ENCODE results near the gene SDCBP2.

Gene SDCBP2

DNA sequence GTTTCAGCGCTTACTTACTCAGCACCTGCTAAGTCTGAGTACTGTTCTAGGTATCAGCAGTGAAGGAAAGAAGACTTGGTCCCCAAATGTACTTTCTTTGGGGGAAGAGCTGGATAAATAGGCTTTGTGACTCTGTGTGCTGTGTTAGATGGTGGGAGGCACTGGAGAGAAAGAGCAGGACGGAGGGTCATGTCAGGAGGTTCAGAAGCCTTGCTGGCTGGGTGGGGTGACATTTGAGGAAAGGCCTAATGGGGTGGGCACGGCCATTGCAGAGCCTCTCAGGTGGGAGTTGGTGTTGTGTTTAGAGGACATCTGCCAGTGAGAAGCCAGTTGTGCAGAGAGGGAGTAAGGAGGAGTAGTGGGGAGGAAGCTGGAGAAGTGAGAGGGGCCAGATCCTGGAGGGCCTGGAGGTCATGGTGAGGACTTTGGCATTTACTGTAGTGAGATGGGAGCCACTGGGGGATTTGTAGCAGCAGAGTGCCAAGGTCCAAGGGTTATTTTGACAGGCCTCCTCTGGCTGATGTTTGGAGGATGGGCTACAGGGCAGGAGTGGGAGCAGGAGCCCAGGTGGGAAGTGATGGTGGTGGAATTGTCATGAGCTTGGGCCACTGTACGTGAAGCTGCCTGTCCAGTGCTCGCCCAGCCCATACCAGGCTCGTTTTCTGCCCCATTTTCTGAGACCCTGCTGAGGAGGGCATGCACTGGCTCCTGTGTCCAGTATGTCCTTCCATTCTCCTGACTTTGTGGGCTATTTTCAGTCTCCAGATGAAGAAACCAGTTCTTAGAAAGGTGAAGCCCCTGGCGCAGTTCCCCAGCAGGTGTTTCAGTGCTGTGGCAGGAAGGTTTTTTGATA, 886 bp downstream of the SDCBP2 start:
- no peak for DNase-seq

DNA sequence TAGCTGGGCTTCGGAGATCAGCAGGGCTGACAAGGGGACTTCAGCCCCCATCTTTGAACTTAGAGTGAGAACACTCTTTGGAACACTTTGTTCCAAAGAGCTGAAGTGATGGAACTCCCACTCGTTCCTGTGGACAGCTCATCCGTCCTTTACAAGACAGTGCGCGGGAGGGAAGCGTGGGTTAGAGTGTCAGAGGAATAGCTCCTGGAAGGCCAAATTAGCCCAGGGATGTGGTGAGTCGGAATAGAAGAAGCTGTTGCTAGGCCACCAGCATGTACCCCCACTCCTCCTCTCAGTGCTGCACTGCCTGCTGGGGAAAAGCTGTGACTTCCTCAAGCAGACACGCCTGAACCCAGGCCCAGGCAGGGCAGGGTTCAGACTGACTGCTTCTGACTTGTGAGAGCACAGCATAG, 1.7 kb downstream of the SDCBP2 start:
- DNase-seq: no peak

DNA sequence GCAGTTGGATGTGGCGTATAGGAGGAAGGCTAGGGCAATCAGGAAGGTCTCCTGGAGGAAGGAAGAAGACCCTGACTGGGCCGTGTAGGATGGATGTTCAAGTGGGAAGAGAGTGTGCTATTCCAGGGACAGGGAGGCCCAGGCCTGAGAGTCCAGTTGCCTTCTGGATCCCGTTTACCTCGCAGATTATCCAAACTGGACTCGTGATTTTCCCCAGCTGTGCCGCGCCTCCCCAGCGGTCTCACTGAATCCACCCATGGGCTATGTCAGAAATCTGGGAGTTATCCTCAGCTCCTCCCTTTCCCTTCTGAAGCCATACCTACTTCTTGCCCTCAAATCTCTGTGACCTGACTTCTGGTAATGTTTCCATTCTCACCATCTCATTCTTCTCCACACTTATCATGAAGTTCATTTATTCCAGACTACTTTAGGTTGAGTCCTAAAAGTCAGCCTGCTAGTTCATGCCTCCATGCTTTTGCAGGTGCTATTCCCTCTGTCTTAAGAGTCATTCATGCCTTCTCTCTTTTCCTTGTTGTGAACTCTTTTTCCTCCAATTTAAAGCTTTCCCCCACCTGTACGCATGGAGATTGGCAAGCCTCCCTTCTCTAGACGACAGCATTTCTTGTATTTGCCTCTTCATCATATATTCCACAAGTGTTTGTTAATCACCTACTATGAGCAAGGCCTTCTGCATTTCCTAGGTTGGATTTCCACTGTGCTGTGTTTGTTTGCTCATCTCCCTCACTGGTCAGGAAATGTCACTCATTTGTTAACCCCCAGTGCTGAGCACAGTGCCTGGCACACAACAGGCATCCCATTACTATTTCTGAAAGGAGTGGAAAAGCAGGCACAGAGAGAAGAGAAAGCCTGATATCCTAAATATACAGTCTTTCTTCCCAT, 2.7 kb downstream of the SDCBP2 start:
- no peak for DNase-seq

DNA sequence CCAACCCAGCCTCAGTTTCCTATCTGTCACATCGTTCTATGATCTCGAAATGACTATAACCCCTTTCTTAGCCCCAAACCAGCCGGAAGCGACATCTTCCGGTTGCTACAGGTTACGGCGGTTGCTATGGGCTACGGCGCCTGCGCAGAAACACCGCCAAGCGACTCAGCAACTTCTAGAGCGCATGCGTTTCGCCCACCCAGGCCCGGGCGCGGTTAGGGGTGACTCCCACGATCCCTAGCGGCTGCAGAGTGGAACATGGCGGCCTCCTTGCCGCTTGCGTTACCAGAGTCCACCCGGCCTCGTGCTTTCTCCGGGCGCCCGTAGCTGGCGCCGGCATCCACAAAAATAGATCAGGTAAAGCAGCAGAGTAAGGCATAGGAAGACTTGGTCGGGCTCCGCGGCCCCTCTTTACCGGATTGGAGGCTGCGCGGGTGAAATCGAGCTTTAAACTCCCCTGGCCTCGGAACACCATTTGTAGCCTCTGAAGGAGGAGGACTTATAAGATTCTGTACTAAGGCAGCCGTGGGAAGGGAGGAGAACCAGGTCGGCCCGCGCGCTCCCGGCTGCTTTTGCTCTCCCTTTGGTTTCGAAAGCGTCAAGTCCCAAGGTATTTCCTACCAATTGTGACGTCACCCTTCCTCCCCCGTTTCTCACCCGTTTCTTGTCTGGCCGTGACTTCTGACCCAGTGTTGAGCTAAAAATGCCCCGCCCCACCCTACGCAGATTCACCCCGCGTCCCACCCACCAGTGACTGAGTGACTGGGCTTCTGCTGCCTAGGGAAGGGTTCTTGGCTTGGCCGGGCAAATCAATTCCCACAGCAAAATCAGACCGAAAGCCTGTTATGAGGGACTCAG, 3.5 kb downstream of the SDCBP2 start:
- peak; percentile 98 for DNase-seq

DNA sequence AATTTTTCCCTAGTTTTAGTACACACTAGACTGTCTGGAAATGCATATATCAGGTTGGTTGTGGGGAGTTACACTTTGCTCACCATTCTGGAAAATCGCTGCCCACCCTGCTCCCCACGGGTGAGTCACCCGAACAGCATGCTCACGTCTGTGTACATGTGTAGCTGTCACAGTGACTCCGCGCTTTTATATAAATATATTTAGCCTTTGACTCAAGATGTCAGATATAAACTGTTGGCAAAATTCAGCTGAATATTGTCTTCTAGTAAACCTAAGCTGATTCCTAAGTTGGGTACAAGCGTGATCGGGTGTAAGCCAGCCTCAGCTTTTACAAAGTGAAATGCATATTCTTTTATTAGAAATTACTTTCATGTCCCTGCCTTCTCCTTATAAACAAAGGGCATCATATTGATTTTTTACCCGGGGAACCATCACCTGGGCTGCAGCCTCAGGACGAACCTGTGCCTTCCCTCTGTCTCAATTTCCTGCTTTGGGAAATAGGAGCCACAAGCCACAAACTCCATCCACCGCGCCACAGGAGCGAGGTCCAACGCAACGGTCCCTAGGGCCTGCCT, 4.3 kb downstream of the SDCBP2 start:
- DNase-seq: no peak

DNA sequence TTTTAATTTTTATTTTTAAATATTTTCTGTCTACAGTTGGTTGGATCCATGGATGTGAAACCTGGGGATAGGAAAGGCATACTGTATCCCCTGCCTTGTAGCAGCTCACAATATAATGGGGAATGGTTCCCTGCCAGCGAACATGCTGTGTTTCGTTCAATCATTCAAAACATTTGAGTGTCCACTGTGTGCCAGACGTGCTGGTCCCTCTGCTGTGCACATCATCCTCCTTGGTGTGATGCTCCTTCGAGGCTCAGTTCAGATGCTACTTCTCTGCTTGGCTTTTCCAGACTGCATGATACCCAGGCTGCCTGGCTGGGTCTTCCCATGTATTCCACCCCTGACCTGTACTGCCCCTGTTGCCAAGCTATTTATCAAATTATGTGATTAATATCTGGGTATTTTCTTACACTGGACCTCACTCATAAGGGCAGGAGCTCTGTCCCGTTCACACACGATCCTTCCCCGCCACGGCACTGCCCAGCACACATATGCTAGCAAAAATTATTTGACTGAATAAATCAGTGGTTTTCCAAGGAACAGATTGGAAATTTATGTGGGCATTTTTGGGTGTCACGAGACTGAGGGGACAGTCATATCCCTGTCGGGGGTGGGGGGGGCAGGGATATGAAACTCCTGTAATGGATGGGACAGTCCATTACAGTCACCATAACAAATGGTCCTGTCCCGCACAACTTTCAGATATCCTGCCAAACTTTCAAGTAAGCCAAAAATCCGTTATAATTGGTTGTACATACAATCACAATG, 4.9 kb downstream of the SDCBP2 start:
- no peak for DNase-seq

DNA sequence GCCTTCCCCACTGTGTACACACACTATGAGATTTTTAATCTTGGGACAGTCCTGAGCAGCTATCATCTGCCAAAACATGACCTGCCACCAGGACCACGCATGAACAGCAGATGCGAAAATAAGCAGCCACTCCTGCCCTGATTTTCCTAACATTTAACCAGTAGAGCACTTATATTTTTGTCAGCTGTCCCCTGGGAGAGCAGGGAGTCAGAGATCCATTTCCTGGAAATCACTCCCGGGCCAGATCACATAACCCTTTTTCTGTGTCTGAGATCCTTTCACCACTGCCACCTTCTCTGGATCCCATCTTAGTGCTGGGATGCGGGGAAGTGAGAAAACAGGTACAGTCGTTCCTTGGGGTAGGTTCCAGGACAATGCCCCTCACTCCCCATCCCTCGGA, 5.7 kb downstream of the SDCBP2 start:
- no peak for DNase-seq

DNA sequence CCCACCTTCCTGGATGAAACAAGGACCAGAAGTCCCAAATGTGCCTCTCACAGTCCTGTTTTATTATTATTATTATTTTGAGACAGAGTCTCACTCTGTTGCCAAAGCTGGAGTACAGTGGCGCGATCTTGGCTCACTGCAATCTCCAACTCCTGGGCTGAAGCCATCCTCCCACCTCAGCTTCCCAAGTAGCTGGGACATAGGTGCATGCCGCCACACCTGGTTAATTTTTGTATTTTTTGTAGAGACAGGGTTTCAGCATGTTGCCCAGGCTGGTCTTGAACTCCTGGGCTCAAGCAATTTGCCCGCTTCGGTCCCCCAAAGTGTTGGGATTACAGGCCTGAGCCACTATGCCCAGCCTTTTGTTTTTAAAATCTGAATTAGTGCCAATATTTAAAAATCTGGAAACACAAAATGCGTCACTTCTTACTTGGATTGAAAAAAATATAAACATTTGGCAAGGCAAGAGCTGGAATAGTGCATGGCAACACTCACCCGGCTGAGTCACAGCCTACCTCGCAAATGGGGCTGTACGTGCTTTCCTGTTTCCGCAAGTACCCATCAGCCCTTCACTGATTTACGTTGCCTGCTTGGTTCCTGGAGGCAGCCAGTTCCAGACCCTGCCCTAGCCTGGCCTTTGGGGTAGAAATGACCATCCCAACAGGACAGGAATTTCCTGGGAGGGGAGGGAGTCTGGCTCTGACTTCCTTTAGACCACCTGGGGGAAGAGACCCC, 6.3 kb downstream of the SDCBP2 start:
- no peak for DNase-seq

DNA sequence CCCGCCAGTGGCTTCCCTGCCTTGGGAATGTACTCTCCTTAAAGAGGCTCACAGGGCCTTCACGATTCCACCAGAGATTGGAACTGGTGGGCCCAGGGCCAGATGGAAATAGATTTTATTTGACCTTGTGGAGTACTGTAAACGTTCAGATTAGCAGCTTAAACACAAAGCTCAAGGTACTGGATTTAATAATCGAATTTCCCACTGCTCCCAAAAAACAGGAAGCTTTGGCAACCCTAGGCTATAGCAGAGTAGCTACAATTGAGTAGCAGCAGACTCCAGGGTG, 7.3 kb downstream of the SDCBP2 start:
- no peak for DNase-seq

DNA sequence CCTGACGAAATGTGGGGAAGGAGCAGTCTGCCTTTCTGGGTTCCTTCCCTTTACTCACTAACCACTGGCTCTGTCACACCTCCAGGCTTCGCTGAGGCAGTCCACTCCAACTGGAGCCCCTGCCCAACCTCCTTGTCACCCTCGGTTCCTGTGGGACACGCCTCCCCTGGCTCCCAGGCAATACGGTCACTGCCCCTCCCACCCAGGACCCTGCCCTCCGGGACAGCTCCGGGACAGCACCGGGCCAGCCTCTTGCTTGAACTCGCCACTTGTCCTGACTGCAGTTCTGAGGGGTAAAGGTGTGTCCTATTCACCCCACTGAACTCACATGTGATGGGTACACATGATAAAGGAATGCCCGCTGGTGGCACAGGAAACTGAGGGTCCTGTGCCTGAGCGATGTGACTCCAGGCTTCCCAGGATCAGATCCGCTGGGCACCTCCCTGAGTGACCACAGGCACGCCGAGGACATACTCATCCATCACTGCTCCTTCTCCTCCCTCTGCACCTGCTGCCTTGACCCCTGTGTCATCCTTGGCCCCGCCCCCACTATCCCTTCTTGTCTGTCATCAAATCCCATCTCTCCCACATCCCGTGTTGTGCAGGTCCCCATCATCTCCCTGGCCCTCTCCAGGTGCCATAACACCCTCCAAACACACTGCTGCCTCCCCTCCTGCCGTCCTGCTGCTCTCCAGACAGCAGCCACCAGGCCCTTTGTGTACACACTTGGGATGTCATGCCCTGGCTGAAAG, 7.9 kb downstream of the SDCBP2 start:
- no peak for DNase-seq

DNA sequence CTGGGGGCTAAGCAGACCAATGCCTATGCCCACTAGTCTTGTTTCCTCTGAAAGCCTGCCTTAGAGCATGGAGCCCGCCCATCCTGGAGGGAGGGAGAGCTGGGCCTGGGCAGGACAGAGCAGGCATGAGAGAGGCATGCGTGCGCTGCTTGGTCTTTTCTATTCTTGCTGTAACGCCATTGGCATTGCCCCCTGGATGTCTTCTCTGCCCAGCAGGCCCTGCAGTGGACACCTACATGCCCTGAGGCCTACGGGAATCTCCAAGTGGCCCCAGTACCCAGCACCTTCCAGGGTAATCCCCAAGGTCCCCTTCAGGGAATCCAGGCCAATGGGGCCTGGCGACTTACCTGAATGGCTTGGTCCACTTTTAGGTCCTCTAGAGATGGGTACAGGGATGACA, 8.9 kb downstream of the SDCBP2 start:
- no peak for DNase-seq

DNA sequence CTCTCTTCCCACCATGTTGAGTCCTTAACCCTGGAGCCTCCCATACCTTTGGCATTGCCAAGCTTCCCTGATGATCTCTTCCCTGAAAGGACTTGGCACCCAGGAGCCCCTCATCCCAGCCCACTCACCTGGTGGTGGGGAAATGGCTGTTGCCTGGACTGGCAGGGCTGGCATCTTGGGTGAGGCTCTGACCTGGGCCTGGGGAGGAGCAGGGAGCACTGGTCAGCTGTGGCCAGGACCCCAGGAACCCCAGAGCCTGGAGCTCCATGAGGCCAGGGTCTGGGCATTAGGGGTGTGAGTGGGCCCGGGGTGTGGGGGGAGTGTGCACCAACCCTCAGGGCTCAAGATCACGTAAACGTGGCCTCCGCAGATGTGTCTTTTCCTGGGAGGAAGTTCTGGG, 9.5 kb downstream of the SDCBP2 start:
- no peak for DNase-seq

DNA sequence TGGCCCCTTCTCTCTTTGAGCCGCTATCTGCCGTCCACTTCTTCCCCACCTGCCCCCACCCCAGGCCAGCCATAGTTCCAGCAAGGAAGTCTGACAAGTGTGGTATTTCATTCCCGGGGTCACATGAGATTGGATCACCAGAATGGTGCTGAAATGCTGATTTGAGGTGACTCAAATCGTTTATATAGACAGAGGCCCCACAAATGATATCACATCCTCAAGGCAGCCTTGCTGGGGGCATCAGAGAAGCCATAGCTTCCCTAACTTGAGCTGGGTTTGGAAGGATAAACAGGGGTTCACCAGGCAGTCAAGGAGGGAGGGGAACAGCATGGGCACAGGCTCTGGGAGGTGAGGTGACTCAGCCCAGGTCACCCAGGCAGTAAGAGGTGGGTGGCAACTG, 9.9 kb downstream of the SDCBP2 start:
- no peak for DNase-seq

DNA sequence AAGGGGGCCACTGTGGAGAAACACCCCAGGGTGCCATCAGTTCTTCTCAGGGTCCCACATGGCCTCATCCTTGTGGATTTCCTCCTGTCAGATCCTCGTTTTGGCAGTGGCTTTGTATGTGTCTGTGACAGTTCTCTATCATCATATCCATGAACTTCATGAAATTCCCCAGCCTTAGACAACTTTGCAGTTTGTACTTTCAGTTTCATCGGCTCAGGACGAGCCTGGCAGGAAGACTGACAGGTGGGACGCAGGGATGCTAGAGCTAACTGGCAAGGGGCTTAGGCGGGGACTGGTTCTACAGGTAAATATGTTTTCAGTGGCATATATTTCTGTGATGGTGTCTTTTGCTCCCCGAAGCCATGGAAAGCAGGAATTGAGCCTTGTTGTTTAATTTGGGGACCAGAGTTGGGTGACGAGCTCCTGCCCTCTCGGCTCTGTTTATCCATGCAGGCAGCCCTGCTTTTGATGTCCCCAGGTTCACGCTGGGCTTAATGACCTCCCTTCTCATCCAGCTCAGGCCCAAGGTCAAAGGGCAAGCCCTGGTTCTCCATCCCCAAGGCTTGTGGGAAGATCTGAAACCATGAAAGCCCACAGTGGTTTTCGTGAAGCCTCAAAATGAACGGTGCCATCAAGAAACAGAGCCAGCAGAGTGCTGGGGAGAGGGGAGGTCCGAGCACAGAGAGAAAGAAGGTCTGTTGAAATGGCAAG, 11.2 kb downstream of the SDCBP2 start:
- no peak for DNase-seq

DNA sequence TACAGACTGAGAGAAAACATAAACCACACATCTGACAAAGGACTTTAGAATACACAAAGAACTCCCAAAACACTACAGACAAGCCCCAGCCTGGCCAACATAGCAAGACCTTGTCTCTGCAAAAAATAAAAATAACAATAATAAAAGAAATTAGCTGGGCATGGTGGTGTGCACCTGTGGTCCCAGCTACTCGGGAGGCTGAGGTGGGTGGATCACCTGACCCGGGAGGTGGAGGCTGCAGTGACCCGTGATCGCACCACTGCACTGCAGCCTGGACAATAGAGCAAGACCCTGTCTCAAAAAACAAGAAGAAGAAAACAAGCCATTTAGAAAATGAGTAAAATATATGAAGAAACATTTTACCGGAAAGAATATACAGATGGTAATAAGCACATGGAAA, 13.1 kb downstream of the SDCBP2 start:
- no peak for DNase-seq

DNA sequence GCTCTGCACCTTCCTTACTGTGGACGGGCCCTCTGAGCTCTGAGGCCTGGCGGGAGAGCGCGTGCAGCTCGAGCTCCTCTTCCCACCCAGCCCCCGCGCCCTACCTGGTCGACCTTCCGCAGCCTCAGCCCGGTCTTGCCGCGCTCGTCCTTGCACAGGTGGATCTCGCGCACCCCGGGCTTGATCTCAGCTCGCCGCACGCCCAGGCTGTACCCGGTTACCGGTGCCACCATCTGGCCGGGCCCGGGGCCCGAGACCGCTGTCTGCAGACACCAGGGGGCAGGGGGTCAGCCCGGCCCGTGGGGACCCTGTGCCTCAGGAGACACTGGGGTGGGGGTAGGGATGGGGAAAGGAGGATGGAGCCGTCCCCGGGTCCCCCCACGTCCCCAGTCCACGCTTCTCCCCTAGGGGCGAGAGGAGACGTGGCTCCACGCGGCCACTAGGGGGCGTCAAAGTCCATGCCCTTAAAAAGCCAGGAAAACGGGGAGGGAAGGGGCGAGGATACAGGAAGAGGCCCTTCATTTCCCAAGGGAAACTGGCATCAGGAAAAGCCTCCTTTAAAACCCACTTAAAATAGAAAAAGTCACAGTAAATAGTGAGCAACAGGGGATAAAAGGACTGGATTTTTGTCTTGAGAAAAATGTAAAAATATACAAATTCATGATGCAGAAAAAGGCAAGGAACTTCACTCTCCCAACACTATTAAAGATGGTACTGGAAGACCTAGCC, 15.5 kb downstream of the SDCBP2 start:
- DNase-seq: peak; percentile 86

DNA sequence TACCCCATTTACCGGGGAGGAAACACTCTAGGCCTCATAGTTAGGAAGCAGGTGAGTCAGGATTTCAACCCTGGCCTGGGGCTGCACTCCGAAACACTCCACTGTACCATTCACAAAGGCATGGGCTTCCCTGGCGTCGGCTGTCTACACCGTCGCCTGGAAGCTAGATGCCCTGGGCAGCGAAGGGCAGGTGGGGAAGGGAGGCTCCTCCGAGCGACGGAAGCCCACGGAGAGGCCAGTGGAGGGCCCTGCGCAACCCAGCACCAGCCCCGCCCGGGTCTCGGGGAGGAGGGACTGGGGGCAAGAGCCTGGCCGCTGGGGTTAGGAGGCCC, 16.1 kb downstream of the SDCBP2 start:
- no peak for DNase-seq

DNA sequence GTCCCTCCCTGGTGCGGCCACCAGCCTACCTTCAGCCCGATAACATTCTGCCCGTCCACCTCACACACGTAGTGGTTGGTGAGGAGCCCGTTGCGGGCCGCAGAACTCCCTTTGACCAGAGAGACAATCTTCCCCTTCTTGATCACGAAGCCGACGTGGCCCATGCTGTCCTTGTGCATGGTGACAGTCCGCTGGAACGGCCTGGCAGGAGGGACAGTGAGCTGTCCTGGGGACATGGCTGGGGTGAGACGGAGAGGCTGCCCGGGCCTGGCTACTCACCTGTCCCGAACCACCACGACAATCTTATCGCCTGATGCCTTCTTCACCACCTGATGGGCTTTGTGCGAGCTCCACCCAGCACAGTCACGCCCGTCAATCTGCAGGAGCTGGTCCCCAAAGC, 16.6 kb downstream of the SDCBP2 start:
- DNase-seq: no peak

DNA sequence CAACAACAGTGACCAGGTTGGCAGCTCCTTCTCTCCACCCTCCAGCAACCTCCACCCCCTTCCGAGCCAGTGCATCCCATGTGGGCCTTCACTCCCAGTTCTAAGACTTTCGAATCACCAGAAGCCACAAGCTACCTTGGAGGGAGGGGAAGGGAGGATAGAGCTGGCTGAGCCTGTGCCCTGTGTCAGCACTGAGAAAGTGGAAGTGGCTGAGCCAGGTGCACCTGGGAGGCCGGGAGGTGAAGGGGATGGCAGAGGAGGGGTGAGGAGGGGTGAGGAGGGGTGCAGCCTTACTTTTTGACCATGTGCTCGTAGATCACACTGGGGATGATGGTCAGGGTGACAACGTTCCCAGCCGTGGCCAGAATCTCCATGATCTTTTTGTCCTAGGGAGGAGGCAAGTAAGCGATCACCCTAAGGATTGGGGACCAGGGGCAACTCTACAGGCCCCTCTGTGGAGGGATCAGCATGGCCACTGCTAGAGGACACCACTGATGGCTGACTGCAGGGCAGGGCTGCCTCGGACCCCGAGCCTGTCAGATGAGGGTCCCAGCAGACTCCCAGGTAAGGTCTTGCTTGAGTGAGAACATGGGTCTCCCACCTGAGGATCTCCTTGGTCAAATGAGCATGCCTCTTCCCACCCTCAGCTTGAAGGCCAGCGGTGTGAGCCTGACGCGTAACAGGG, 18.3 kb downstream of the SDCBP2 start:
- no peak for DNase-seq
